HAP-1 (cell line): ENCODE results near the gene MEIOSIN.
"Not testable (repeated sequence)": the region's sequence is repeated elsewhere in the genome, so short reads cannot be mapped to it uniquely, and the experiment has no call there.

Source experiments
- DNase-seq, 2 experiments: peaks; one replicate each; pipeline ENCODE4 v3.0.0-alpha.2; 2016 to 2020; ENCODE audit warnings: low spot score in 2 of 2
- H3K27me3 ChIP-seq: fragments of 250-450 bp; sonication (Bioruptor Pico); 2 replicates; pipeline ENCODE4 v1.5.1; 2020; ENCODE audit warnings: low read depth, mild to moderate bottlenecking, moderate library complexity
- H3K36me3 ChIP-seq: fragments of 250-450 bp; sonication (Bioruptor Pico); replicated peaks from 2 replicates; pipeline ENCODE4 v1.5.1; 2020; ENCODE audit warnings: mild to moderate bottlenecking
- H3K4me1 ChIP-seq: fragments of 250-450 bp; sonication (Bioruptor Pico); 2 replicates; pipeline ENCODE4 v1.5.1; 2020; ENCODE audit warnings: mild to moderate bottlenecking
- H3K4me3 ChIP-seq: fragments of 250-450 bp; sonication (Bioruptor Pico); 2 replicates; pipeline ENCODE4 v1.5.1; 2020; ENCODE audit warnings: mild to moderate bottlenecking, moderate library complexity
- H3K9me3 ChIP-seq: fragments of 250-450 bp; sonication (Bioruptor Pico); 2 replicates; pipeline ENCODE4 v1.5.1; 2020; ENCODE audit warnings: mild to moderate bottlenecking, moderate library complexity
- in situ Hi-C: fragments of 300-500 bp; cut with MboI; formaldehyde crosslinking; loops from 3 replicates; pipeline ENCODE4 v1.14.3; 2020; ENCODE audit warnings: low sequenced_read_pairs, inconsistent platforms, mixed read lengths

The MEIOSIN gene

GRCh38 chr19:45745606-45746005, 12.4 kb downstream of the MEIOSIN start:
- H3K4me3 ChIP-seq, result no peak overlapping the region
- no peaks in the 10 kb centered on the region for H3K9me3 ChIP-seq
- H3K27me3 ChIP-seq, result no peaks in the 10 kb centered on the region
- DNase-seq, result no peak
- H3K36me3 ChIP-seq, result no peaks in the 10 kb centered on the region
- H3K4me1 ChIP-seq, result no peaks in the 10 kb centered on the region
- in situ Hi-C loops, result no loop called here

DNA sequence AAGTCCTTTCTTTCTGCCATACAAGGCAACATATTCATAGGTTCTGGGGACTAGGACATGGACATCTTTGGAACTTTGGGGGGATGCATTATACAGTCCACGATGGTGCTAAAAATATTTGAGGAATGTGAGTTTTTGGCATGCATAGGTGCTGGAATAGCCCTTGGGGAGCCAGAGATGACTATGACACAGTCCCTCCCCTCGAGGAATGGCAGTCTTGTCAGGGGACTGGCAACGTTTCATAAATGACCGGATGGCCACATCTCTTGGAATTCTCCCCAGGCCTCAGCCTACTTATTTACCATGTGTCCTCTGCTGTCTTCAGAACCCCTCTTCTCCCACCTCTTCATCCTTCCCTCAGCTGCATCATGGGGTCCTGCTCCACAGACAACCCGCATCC, 13.6 kb downstream of the MEIOSIN start:
- DNase-seq, result no peak
- Histone ChIP-seq H3K36me3 (no peaks in the 10 kb centered on the region), H3K27me3 (no peaks in the 10 kb centered on the region), H3K9me3 (no peaks in the 10 kb centered on the region), H3K4me1 (no peaks in the 10 kb centered on the region), H3K4me3 (no peak overlapping the region)
- in situ Hi-C loops, result no loop called here

DNA sequence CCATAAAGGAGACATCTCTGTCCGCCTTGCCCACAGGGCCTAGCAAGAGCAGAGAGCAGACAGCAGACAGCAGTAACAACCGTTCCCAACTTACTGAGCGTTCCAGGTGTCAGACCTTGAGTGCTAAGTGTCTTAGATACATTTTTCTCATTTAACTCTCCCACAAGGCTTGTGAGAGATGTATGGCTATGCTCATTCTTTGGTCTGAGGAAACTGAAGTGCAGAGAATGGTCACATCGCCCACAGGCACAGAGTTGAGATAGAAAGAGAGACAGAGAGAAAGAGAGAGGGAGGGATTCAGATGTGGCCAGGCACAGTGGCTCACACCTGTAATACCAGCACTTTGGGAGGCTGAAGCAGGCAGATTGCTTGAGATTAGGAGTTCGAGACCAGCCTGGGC, 14.3 kb downstream of the MEIOSIN start:
- Histone ChIP-seq H3K36me3 (no peaks in the 10 kb centered on the region), H3K4me3 (no peak overlapping the region), H3K9me3 (no peaks in the 10 kb centered on the region), H3K4me1 (no peaks in the 10 kb centered on the region), H3K27me3 (no peaks in the 10 kb centered on the region)
- in situ Hi-C loops, result no loop called here
- DNase-seq, result no peak

DNA sequence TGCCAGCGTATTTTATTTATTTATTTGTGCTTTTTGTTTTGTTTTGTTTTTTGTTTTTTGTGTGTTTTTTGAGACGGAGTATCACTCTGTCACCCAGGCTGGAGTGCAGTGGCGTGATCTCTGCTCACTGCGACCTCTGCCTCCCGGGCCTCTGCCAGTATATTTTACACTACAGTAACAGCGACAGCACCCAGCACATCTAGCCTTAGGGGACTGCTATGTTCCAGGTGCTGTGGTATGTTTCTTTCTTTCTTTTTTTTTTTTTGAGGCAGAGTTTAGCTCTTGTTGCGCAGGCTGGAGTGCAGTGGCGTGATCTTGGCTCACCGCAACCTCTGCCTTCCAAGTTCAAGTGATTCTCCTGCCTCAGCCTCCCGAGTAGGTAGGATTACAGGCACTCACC, 18.2 kb downstream of the MEIOSIN start:
- H3K27me3 ChIP-seq, H3K9me3 ChIP-seq, DNase-seq, H3K4me1 ChIP-seq, H3K4me3 ChIP-seq, in situ Hi-C loops, H3K36me3 ChIP-seq: not testable (repeated sequence)

GRCh38 chr19:45752639-45753038, 19.4 kb downstream of the MEIOSIN start:
- H3K4me3 ChIP-seq, result no peak overlapping the region
- in situ Hi-C loops, result no loop called here
- 0 out of 2 replicates have a peak, but pooled peaks cover 2% of the 10 kb centered on the region for H3K4me1 ChIP-seq
- H3K27me3 ChIP-seq, result no peaks in the 10 kb centered on the region
- no peaks in the 10 kb centered on the region for H3K36me3 ChIP-seq
- no peak for DNase-seq
- no peaks in the 10 kb centered on the region for H3K9me3 ChIP-seq

- in situ Hi-C loops, result no loop called here
- DNase-seq, result no peak
Measured at GRCh38 chr19:45753548-45753947, 20.3 kb downstream of the MEIOSIN start.

DNA sequence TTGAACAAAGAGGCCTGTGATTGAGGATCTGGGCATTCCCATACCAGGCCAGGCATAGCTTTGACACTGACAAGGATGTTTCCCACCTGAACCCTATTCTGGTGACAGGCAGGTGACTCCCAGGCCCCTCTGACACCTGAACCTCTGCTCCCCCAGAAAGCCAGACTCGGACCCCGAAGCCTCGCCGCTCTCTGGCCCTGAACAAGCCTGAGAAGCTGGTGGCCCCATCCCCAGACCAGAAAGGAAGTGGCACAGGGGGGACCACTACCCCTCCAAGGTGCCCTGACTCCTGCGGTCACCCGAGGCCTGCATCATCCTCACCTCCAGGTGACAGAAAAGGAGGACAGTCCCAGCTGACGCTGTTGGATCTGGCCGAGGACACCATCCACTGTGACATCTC, 21.1 kb downstream of the MEIOSIN start:
- in situ Hi-C loops, result no loop called here
- Histone ChIP-seq H3K27me3 (no peaks in the 10 kb centered on the region), H3K4me1 (0 out of 2 replicates have a peak, but pooled peaks cover 2% of the 10 kb centered on the region), H3K4me3 (no peak overlapping the region), H3K9me3 (no peaks in the 10 kb centered on the region), H3K36me3 (no peaks in the 10 kb centered on the region)
- no peak for DNase-seq

More at GRCh38 chr19:45753548-45753947, 20.3 kb downstream of the MEIOSIN start:
- 0 out of 2 replicates have a peak, but pooled peaks cover 2% of the 10 kb centered on the region for H3K4me1 ChIP-seq
- no peaks in the 10 kb centered on the region for H3K27me3 ChIP-seq
- no peaks in the 10 kb centered on the region for H3K9me3 ChIP-seq
- no peak overlapping the region for H3K4me3 ChIP-seq
- no peaks in the 10 kb centered on the region for H3K36me3 ChIP-seq

DNA sequence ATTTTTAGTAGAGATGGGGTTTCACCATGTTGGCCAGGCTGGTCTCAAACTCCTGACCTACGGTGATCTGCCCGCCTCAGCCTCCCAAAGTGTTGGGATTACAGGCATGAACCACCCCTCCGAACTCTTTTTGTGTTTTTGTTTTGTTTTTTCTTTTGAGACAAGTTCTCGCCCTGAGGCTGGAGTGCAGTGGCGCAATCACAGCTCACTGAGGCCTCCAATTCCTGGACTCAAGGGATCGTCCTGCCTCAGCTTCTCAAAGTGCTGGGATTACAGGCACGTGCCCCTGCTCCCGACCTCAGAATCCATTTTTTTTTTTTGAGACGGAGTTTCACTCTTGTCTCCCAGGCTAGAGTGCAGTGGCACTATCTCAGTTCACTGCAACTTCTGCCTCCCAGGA, 24.5 kb downstream of the MEIOSIN start:
- 0 out of 2 replicates have a peak, but pooled peaks cover 2% of the 10 kb centered on the region for H3K4me1 ChIP-seq
- no peaks in the 10 kb centered on the region for H3K9me3 ChIP-seq
- no peak overlapping the region for H3K4me3 ChIP-seq
- H3K27me3 ChIP-seq, result no peaks in the 10 kb centered on the region
- DNase-seq, result no peak
- no peaks in the 10 kb centered on the region for H3K36me3 ChIP-seq
- in situ Hi-C loops, result no loop called here

- H3K4me3 ChIP-seq, result no peak overlapping the region
- DNase-seq, result no peak
- 0 out of 2 replicates have a peak, but pooled peaks cover 2% of the 10 kb centered on the region for H3K4me1 ChIP-seq
- in situ Hi-C loops, result no loop called here
- H3K9me3 ChIP-seq, result no peaks in the 10 kb centered on the region
- H3K27me3 ChIP-seq, result no peaks in the 10 kb centered on the region
- H3K36me3 ChIP-seq, result no peaks in the 10 kb centered on the region
Measured at GRCh38 chr19:45758921-45759320, 25.7 kb downstream of the MEIOSIN start.

DNA sequence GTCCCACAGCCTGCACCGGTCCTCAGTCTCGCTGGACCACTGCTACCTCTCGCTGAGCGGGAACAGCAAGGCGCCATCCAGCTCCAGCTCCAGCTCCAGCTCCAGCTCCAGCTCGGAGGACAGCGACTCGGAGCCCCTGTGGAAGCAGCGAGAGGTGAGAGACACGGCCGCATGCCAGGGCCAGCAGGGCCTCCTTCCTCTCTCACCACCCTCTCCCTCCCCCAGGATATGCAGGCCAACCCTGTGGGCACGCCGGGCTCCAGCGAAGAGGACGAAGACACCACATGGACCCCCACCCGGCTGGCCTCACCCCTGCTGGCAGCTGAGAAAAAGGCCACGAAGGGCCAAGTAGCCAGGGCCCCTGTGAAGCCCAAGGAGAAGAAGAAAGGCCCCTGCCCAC, 28.5 kb downstream of the MEIOSIN start:
- H3K36me3 ChIP-seq, result no peaks in the 10 kb centered on the region
- no peak for DNase-seq
- no peak overlapping the region for H3K4me3 ChIP-seq
- no peaks in the 10 kb centered on the region for H3K27me3 ChIP-seq
- in situ Hi-C loops, result no loop called here
- H3K9me3 ChIP-seq, result no peaks in the 10 kb centered on the region
- peaks cover 8% of the 10 kb centered on the region for H3K4me1 ChIP-seq

DNA sequence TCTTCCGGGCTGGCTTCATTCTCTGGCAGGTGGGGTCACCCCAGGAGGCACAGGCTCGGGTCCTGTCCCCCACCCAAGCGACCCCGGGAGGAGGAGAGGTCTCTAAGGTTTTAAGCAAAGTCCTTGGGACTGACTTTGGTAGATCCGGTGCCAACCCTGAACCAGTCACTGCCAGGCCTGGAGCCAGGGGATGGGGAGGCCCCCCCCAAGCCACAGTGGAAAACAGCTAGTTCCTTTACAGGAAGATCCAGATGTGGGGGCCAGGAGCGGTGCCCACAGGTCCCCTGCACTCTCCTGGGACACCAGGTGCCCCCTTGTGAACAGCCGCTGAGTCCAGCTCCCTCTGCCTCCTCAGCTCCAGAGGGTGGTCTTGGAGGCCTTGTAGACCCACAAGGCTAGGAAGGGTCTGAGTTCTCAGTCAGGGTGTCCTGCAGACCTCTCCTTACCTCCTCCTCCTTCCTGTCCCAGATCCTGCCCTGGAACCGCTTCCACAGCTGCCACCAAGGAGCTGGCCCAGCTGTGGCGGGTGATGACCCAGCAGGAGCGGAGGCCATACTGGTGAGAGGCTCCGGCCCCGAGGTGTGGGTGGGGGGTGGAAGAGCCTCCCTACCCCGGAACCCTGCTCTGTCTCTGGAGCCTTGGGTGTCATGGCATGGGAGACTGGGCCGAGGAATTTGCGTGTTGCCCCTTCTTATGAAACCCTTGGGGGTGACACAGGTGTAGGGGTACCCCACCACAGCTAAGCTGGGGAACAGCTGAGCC, 29.8 kb downstream of the MEIOSIN start:
- no peaks in the 10 kb centered on the region for H3K27me3 ChIP-seq
- no peaks in the 10 kb centered on the region for H3K9me3 ChIP-seq
- in situ Hi-C loops, result no loop called here
- no peaks in the 10 kb centered on the region for H3K36me3 ChIP-seq
- H3K4me3 ChIP-seq, result no peak overlapping the region
- H3K4me1 ChIP-seq, result peaks cover 11% of the 10 kb centered on the region
- DNase-seq, result no peak

- Histone ChIP-seq H3K27me3 (no peaks in the 10 kb centered on the region), H3K36me3 (no peaks in the 10 kb centered on the region), H3K9me3 (no peaks in the 10 kb centered on the region), H3K4me1 (peaks cover 11% of the 10 kb centered on the region), H3K4me3 (no peak overlapping the region)
- DNase-seq, result no peak
- in situ Hi-C loops, result no loop called here
Measured at GRCh38 chr19:45763691-45764294, 30.6 kb downstream of the MEIOSIN start.

DNA sequence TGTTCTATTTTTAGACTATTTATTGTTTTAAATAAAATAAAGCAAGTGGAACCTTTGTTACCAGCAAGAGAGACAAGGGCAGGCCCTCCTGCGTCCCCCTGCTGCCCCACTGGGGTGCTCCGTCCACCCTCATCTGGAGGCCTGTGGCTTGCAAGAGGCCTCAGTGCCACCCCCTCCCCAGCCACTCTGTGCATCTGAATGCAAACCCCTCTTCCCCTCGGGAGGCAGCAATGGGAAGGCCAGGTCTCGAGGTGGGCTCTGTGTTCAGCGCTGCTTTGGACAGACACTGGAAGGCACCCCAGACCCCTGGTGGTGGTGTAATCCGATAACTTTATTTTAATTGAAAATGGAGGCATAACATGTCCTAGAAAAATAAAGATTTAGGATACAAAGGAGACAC, 31.2 kb downstream of the MEIOSIN start:
- no peaks in the 10 kb centered on the region for H3K9me3 ChIP-seq
- in situ Hi-C loops, result no loop called here
- H3K4me3 ChIP-seq, result no peak overlapping the region
- H3K4me1 ChIP-seq, result peaks cover 11% of the 10 kb centered on the region
- H3K27me3 ChIP-seq, result no peaks in the 10 kb centered on the region
- no peak for DNase-seq
- no peaks in the 10 kb centered on the region for H3K36me3 ChIP-seq

GRCh38 chr19:45764945-45765701, 31.9 kb downstream of the MEIOSIN start:
- Histone ChIP-seq H3K27me3 (no peaks in the 10 kb centered on the region), H3K4me3 (no peak overlapping the region), H3K9me3 (no peaks in the 10 kb centered on the region), H3K36me3 (no peaks in the 10 kb centered on the region), H3K4me1 (peaks cover 11% of the 10 kb centered on the region)
- in situ Hi-C loops, result no loop called here
- no peak for DNase-seq
